GM21737 (cell line): ENCODE measurements around the gene ALX4.

ENCODE experiments used
- ATAC-seq: cut with Tn5 transposase; IDR thresholded peaks from one replicate; pipeline ENCODE4 v1.9.1; 2021; ENCODE audit warnings: mild to moderate bottlenecking, moderate library complexity; ENCODE audit not compliant: unreplicated experiment

Gene ALX4

DNA sequence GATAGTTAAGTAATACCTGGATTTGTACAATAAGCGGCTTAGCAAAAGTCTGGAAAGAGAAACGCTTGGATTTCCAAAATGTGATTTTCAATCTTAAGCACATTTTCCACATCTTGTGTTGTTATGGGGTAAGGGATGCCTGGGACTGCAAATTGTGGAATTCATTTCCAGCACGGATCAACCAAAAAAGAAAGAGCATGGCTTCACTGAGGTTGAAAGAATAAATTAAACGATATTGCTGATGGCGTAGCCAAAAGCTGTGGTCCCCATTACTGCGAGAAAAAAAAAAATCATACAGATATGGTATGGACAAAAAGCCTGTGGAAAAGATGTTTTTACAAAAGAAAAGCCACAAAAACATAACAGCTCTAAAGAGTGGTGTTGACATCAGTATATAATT, 26.0 kb upstream of the ALX4 start:
- ATAC-seq, result no peak

DNA sequence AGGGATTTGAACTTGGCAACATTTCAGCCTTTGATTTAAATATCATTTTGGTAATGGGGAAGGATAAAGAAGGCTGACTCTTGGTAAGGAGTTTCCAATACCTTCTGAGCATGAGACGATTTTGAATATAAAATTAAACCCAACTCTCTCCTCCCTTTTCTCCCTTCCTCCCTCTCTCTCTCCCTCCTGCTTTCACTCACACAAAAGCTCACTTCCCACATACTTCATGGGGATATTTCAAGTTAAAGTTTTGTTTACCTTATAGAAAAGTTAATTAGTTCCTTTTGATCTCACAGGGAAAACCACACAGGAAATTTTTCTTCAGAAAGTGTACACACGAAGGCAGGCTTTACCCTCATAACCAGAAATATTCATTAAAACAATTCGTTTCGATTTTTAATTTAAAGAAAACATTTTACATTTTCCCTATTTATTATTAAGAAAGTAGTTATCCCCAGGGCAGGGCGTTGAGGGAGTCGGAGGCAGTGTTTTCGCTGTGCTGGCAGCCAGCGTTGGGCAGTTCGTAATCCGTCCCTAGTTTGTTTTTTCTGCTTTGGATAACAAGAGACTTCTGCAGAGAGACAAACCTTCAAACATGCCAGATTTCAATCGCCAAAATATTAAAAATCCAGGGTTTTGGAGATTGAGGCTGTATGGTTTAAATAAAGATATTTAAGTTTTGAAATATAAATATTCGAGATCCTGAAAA, 25.3 kb upstream of the ALX4 start:
- ATAC-seq, result no peak

- ATAC-seq, result no peak
Measured at GRCh38 chr11:44334356-44335004, 24.5 kb upstream of the ALX4 start.

- no peak for ATAC-seq
Measured at GRCh38 chr11:44333271-44334218, 23.6 kb upstream of the ALX4 start.

- ATAC-seq, result no peak
Measured at GRCh38 chr11:44332665-44333064, 22.7 kb upstream of the ALX4 start.

GRCh38 chr11:44329472-44330230, 19.7 kb upstream of the ALX4 start:
- no peak for ATAC-seq

DNA sequence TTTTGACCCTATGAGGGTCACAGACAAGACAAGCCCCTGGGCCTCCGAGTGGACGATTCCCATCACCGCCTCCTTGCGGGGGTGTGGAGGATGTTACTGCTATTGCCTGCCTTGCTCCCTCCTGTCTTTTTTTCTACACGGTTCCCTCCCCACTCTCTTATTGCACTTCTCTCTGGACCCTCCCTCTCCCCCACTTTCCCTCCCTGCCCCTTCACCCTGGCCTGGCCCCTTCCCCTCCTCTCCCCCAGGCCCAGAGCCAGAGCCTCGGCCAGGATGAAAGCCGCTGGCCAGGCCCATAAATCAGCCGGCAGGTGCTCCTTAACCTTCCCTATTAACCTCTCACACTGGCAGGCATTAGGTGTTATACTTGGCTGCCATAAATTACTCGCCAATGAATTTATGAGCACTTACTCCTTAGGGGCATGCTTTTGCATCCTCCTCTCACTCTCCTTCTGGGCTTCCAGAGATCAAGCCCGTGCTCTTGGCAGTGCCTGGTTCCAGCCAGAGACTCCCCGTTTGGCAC, 18.3 kb upstream of the ALX4 start:
- no peak for ATAC-seq

GRCh38 chr11:44327730-44328129, 17.8 kb upstream of the ALX4 start:
- ATAC-seq, result no peak

GRCh38 chr11:44326615-44327475, 16.9 kb upstream of the ALX4 start:
- no peak for ATAC-seq

DNA sequence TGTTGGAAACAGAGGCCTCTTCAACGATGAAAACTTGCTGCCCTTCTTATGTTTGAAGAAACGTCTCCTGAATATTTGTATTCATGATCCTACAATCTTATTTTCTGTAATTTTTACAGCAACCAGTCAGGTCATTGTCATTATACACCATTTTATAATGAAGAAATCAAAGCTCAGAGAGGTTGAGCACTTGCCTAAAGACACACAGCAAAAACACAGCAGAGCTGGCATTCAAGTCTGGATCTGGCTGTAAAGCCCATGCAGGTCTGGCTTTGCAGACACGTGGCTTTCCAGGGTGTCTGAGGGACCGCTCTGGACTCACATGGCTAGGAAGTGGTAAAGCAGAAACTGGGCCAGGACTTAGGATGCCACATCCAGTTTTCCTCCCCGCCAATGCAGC, 15.8 kb upstream of the ALX4 start:
- no peak for ATAC-seq

DNA sequence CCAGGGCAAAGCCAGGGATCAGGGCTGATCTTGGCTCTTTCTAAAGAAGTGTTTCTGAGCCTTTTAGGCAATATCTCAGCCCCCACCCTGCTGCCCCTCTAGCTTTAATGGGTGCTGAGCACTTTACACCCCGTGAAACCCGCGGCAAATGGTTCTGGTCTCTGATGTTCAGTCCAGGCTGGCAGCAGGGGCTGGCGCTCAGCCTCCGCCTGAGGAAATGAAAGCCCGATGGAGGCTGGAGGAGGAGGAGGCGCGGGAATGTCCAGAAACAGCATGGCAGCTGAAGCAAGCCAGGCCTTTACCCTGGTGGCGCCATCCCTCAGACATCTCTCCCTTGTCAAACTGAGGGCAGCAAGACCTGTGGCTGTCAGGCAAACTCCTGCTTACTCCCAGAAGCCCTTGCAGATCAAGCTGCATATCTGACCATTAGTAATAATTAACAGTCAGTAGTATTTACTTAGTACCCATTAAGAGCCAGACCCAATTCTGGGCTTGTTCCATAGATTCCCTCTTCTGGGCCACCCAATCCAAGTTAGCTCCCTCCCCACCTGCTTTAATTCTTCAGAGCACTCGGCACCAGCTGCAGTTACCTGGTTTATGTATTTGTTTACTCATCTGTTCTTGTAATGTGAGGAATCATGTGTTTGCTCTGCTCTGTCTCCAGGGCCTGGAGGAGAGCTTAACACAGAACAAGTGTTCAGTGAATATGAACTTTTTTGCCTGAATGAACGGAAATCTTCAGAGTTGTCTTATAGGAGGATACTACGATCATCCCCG, 15.0 kb upstream of the ALX4 start:
- no peak for ATAC-seq

- ATAC-seq, result no peak
Measured at GRCh38 chr11:44324222-44324621, 14.3 kb upstream of the ALX4 start.

GRCh38 chr11:44322243-44322642, 12.3 kb upstream of the ALX4 start:
- ATAC-seq, result no peak

GRCh38 chr11:44321059-44321458, 11.1 kb upstream of the ALX4 start:
- ATAC-seq, result no peak

DNA sequence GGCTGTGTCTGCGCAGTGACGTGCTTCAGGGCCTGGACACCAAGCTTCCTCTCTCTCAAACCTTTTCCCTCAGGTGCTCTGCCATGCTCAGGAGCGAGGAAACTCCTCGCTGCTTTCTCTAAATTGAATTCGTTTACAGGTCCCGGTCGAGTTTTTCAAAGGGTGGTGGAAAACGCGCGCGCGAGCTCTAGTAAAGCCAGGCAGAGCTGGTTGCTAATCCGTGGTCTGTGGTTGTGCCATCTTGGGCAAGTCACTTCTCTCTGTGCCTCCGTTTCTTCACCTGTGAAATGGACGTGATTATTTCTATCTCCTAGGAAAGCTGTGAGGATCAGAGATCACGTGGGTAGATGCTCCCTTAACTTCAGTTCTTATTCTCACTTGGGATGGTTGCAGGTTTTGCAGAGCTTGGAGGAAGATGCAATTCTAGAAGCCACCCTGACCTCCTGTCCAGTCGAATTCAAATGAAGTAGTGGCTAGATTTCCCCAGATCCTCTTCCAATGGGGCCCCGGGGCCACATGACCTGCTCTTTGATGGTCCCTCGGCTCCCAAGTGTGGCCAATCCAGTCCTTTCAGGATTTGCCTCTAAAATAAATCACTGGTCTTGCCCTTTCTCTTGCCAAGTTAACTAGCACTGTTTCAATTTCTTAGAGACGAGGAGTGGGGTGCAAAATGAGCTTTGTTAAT, 10.5 kb upstream of the ALX4 start:
- ATAC-seq, result no peak

- no peak for ATAC-seq
Measured at GRCh38 chr11:44319552-44320288, 9.8 kb upstream of the ALX4 start.

- no peak for ATAC-seq
Measured at GRCh38 chr11:44319170-44319551, 9.2 kb upstream of the ALX4 start.

DNA sequence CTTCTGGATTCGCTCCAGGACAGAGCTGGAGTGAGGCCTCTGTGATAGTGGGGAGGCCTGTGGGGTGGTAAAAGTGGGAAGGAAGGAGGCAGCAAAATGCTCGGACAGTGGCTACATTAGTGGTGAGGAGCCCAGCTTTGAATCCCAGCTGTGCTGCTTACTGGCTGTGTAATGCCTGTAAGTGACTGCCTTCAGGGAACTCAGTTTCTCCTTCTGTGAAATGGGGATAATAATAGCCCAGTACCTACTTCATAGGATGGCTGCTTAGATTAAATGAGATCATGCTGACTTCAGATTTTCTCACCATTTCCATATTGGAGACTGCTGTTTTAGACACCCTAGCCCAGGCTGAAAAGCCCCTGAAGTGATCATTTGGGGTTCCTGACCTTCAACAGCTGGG, 8.4 kb upstream of the ALX4 start:
- ATAC-seq, result no peak
